ENCODE measurements around the gene XXYLT1.

XXYLT1 gene

GRCh38 chr3:195086341-195086740, 184.6 kb downstream of the XXYLT1 start:
- H3K27ac Mint-ChIP-seq = no peak overlapping the region
- peaks cover 8% of the 10 kb centered on the region for H3K4me1 Mint-ChIP-seq
- H3K9me3 Mint-ChIP-seq = no peaks in the 10 kb centered on the region
- H3K27me3 Mint-ChIP-seq = no peaks in the 10 kb centered on the region
- no peaks in the 10 kb centered on the region for H3K36me3 Mint-ChIP-seq
- H3K4me3 Mint-ChIP-seq = no peak overlapping the region

DNA sequence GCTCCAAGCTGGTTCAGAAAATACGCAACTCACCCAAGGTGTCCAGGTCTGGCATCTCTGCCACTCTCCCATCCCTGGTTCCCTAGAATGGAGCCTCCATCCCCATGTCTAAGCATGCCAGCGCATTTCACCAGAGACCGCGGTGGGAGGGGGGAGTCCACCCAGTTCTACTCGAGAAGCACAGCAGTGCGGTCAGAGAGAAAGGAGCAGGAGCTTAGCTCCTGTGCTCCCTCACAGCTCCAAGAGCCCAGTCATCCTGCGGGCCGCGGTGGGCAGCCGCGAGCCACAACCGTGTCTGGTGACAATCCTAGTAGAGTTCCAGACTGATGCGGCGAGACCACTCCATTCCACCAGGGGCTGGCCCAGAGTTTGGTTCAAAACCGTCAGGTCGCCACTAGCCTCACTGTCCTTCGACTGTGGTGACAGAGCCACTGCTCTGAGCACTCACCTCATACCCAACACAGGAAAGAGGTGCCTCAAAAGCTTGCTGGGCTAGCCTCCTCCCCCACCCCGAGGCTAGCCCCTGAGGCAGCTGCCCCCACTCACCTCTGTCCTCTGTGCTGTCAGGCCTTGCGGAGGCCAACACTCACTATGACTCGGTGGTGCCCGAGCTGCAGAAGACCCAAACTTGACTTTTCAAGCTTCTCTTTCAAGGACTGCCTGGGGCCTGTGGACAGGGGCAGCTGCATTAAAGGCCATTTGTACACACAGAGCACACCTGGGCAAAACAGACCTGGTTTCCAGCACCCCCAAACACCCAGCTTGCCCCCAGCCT, 185.4 kb downstream of the XXYLT1 start:
- H3K4me3 Mint-ChIP-seq = no peak overlapping the region
- no peaks in the 10 kb centered on the region for H3K36me3 Mint-ChIP-seq
- peaks cover 8% of the 10 kb centered on the region for H3K4me1 Mint-ChIP-seq
- H3K27ac Mint-ChIP-seq = no peak overlapping the region
- no peaks in the 10 kb centered on the region for H3K27me3 Mint-ChIP-seq
- no peaks in the 10 kb centered on the region for H3K9me3 Mint-ChIP-seq

DNA sequence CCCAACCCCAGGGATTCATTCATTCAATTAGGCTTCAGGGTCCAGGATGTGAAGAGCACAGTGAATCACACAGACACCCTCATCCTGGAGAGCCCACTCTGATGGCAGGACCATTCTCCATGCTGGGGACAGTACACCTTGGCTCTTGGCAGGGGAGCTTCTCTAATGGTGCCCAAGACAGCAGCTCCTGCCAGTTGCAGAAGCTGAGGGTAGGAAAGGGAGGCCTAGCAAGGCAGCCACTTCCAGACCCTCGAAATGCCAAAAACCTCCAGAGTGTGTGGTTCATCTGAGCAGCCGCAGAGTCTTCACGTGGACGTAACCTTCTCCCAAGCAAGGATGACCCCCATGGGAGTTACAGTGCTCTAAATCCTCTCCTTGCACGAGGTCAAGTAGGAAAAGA, 186.2 kb downstream of the XXYLT1 start:
- no peak overlapping the region for H3K4me3 Mint-ChIP-seq
- H3K36me3 Mint-ChIP-seq = no peaks in the 10 kb centered on the region
- H3K27me3 Mint-ChIP-seq = no peaks in the 10 kb centered on the region
- peaks cover 8% of the 10 kb centered on the region for H3K4me1 Mint-ChIP-seq
- H3K9me3 Mint-ChIP-seq = no peaks in the 10 kb centered on the region
- no peak overlapping the region for H3K27ac Mint-ChIP-seq

GRCh38 chr3:195083659-195084058, 187.3 kb downstream of the XXYLT1 start:
- Mint-ChIP-seq H3K9me3 (no peaks in the 10 kb centered on the region), H3K27me3 (no peaks in the 10 kb centered on the region), H3K4me1 (peaks cover 8% of the 10 kb centered on the region), H3K27ac (no peak overlapping the region), H3K36me3 (no peaks in the 10 kb centered on the region), H3K4me3 (no peak overlapping the region)

GRCh38 chr3:195082811-195083210, 188.1 kb downstream of the XXYLT1 start:
- H3K4me3 Mint-ChIP-seq = no peak overlapping the region

GRCh38 chr3:195081242-195081963, 189.6 kb downstream of the XXYLT1 start:
- H3K27me3 Mint-ChIP-seq = no peaks in the 10 kb centered on the region
- H3K27ac Mint-ChIP-seq = no peak overlapping the region
- no peaks in the 10 kb centered on the region for H3K36me3 Mint-ChIP-seq
- no peaks in the 10 kb centered on the region for H3K9me3 Mint-ChIP-seq
- H3K4me1 Mint-ChIP-seq = no peaks in the 10 kb centered on the region
- H3K4me3 Mint-ChIP-seq = no peak overlapping the region

More at GRCh38 chr3:195082811-195083210, 188.1 kb downstream of the XXYLT1 start:
- Mint-ChIP-seq H3K27ac (no peak overlapping the region), H3K9me3 (no peaks in the 10 kb centered on the region), H3K4me1 (peaks cover 7% of the 10 kb centered on the region), H3K36me3 (no peaks in the 10 kb centered on the region), H3K27me3 (no peaks in the 10 kb centered on the region)

DNA sequence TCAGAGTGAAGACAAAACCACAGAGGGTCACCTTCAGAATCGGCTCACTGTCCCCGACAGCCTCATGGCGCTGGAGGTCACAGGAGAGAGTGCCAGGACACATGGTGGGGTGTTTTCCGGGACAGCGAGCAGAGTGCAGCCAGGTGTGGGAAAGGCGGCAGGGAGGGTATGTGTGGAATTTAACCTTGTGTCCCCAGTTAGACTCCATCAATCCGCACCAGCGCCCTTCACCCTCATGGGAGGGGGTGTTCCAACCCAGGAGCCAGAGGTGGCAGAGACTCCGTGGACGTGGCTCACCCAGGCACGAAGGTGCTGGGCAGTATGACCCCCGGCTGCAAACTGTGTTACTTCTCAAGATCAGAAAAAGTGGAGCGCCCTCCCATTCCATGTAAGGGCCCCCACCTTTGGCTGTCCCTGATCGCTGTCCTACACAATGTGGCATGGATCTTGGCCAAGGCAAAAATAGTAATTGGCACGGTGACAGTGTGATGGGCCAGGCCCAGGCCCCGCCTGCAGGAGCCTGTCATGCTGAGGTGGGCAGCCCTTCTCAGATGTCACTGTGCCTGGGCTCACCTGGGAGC, 190.3 kb downstream of the XXYLT1 start:
- no peaks in the 10 kb centered on the region for H3K9me3 Mint-ChIP-seq
- no peaks in the 10 kb centered on the region for H3K27me3 Mint-ChIP-seq
- H3K4me1 Mint-ChIP-seq = no peaks in the 10 kb centered on the region
- no peak overlapping the region for H3K4me3 Mint-ChIP-seq
- no peak overlapping the region for H3K27ac Mint-ChIP-seq
- H3K36me3 Mint-ChIP-seq = no peaks in the 10 kb centered on the region

- H3K36me3 Mint-ChIP-seq = no peaks in the 10 kb centered on the region
- no peak overlapping the region for H3K27ac Mint-ChIP-seq
- no peak overlapping the region for H3K4me3 Mint-ChIP-seq
- no peaks in the 10 kb centered on the region for H3K9me3 Mint-ChIP-seq
- H3K27me3 Mint-ChIP-seq = no peaks in the 10 kb centered on the region
- no peaks in the 10 kb centered on the region for H3K4me1 Mint-ChIP-seq
Observed at GRCh38 chr3:195080125-195080524, 190.8 kb downstream of the XXYLT1 start.

- H3K36me3 Mint-ChIP-seq = no peaks in the 10 kb centered on the region
- no peak overlapping the region for H3K4me3 Mint-ChIP-seq
- no peak overlapping the region for H3K27ac Mint-ChIP-seq
- no peaks in the 10 kb centered on the region for H3K4me1 Mint-ChIP-seq
- H3K27me3 Mint-ChIP-seq = no peaks in the 10 kb centered on the region
- H3K9me3 Mint-ChIP-seq = no peaks in the 10 kb centered on the region
Observed at GRCh38 chr3:195079636-195080035, 191.3 kb downstream of the XXYLT1 start.

- Mint-ChIP-seq H3K36me3 (no peaks in the 10 kb centered on the region), H3K4me3 (no peak overlapping the region), H3K27me3 (no peaks in the 10 kb centered on the region), H3K4me1 (no peaks in the 10 kb centered on the region), H3K27ac (no peak overlapping the region), H3K9me3 (no peaks in the 10 kb centered on the region)
Observed at GRCh38 chr3:195078891-195079440, 192.0 kb downstream of the XXYLT1 start.

DNA sequence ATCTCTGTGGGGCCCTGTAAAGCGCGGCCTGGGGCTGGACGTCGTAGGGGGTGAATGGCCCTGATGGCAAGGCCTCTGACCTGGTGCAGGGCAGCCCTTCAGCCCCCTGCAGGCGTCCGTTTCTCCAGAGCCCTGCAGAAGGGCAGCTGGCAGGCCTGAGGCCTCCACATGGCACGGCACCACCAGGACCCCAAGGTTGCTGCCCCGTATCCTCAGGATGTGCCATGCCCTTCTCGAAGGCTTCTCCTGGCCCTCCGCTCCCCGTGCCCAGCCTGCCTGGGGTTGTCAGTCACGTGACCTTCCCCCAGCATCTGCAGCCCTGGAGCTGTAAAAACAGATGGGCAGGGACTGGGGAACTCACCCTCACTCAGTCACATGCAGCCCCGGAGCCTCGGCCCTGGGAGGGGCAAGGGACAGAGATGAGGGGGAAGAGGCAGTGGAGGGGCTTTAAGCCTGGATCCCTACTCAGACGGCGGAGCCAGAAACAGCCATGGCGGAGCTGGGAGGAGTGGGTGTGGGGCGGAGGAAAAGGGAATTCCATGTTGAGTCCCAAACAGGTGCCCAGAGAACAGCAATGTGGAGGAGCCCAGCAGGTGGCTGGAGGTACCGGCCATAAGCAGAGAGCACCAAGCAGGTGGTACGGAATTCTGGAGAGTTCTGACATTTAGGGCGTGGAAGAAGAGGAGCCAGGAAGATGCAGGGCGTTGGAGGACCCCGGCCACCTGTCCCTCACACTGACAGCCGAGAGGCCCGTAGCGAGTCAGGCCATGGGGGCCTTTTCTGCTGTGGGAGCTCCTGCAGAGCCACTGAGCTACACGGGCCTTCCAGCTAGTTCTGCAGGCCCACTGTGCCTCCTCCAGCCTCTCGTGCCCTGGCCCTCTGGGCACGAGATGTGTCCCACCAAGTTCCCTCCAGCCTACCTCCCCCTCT, 193.1 kb downstream of the XXYLT1 start:
- H3K36me3 Mint-ChIP-seq = no peaks in the 10 kb centered on the region
- no peak overlapping the region for H3K4me3 Mint-ChIP-seq
- H3K27me3 Mint-ChIP-seq = no peaks in the 10 kb centered on the region
- H3K4me1 Mint-ChIP-seq = no peaks in the 10 kb centered on the region
- no peaks in the 10 kb centered on the region for H3K9me3 Mint-ChIP-seq
- H3K27ac Mint-ChIP-seq = no peak overlapping the region

DNA sequence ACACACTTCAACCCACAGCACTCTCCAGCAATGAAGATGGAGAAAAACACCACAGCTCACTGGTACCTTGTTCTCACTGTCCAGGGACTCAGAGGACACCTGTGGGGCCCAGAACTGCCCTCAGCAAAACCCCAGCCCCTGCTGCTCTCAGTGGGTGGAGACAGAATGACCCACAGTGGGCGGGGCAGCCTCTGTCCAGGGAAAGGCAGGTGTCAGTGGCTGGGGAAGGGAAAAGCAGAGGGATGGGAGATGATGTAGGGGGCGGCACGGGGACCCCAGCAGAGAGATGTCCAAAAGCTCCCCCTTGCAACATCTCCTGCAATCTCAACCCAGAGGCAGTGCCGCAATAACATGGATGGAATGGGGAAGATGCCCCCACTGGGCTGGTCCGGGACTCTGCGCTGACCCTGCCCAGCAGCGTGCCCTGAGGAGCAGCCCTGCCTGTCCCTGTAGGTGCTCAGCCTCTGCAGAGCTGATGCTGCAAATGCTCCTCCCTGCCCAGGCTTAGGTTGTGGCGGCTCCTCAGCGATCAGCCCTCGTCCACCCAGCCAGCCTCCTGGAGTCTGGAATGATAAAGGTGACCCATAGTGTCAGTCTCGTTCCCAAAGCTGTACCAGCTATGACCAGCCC, 193.9 kb downstream of the XXYLT1 start:
- no peaks in the 10 kb centered on the region for H3K27me3 Mint-ChIP-seq
- no peaks in the 10 kb centered on the region for H3K4me1 Mint-ChIP-seq
- H3K36me3 Mint-ChIP-seq = no peaks in the 10 kb centered on the region
- no peak overlapping the region for H3K27ac Mint-ChIP-seq
- H3K4me3 Mint-ChIP-seq = no peak overlapping the region
- H3K9me3 Mint-ChIP-seq = no peaks in the 10 kb centered on the region

DNA sequence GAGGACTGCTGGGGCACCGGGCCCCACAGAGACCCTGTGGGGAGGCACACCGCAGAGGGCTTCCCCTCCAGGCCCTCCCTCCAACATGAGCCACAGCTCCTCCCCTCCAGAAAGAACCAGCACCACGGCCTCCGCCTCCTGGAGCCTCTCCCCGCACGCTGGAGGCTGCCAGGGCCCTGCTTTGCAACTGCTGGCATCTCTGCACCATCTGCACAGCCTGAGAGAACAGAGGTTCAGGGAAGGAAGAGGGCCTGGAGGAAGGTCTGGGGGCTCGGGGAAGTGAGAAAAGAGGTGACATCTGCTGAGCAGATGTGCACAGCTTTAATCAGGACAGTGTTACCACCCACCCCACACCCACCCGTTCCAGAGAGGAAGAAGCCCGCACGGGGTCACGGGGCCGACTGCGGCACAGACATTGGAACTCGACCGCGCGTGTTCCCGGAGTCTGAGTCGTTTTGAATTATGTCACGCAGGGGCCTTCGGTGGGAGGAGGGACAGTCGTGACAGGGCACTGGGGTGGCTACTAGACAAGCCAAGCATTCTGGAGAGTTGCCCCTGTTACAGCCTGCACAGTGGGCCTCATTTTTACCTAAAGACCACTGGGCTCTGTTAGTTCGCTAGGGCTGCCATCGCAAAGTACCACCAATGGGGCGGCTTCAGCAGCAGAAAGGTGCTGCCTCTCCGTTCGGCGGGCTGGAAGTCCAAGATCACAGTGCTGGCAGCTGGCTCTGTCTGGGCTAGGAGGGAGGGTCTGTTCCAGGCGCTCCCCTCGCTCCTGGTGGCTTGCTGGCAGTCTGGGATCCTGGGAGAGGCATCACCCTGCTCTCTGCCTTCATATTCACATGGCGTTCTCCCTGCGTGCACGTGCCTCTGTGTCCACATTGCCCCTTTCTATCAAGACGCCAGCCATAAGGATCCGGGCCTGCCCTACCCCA, 194.8 kb downstream of the XXYLT1 start:
- H3K27me3 Mint-ChIP-seq = no peaks in the 10 kb centered on the region
- H3K4me1 Mint-ChIP-seq = no peaks in the 10 kb centered on the region
- H3K27ac Mint-ChIP-seq = no peak overlapping the region

More for the DNA sequence above, 194.8 kb downstream of the XXYLT1 start:
- Mint-ChIP-seq H3K9me3 (no peaks in the 10 kb centered on the region), H3K4me3 (no peak overlapping the region), H3K36me3 (no peaks in the 10 kb centered on the region)

Data from activated naive CD4-positive, alpha-beta T cell treated with anti-CD3 and anti-CD28 coated beads, Interleukin-2, amount 50 U/mL, for 24 hours (primary cell).